ENCODE results near the gene AZIN2.

GRCh38 chr1:33050221-33051076 is 30.5 kb upstream of the AZIN2 start:
- TF ChIP-seq CTCF (IDR thresholded peaks at IDR 0.05; ENCODE audit: control extremely low read depth in 1 of 3, insufficient read depth in 1 of 3, low read depth in 1 of 3, low read length in 3 of 3) (peak; percentile 3 to 32 (median 20); a peak in 3 of 4 replicates), POLR2A (IDR thresholded peaks at IDR 0.05; ENCODE audit: control extremely low read depth in 1 of 2, low read depth in 2 of 2, low read length in 2 of 2) (no peak), GABPA (IDR thresholded peaks at IDR 0.05; ENCODE audit: borderline replicate concordance, insufficient read depth, low read length) (no peak), MAX (IDR thresholded peaks at IDR 0.05) (no peak), SP1 (IDR thresholded peaks at IDR 0.05; ENCODE audit: low read depth, low read length) (no peak), POLR2AphosphoS5 (IDR thresholded peaks at IDR 0.05; ENCODE audit: low read depth, low read length) (no peak), SAP30 (IDR thresholded peaks at IDR 0.05; ENCODE audit: insufficient read depth, insufficient replicate concordance, low read length) (no peak), TEAD4 (IDR thresholded peaks at IDR 0.05; ENCODE audit: low read depth, low read length) (no peak), JUND (IDR thresholded peaks at IDR 0.05; ENCODE audit: low read length) (no peak), YY1 (IDR thresholded peaks at IDR 0.05; ENCODE audit: low read depth, low read length) (no peak), CBX8 (IDR thresholded peaks at IDR 0.05; ENCODE audit: borderline replicate concordance, low read depth, low read length) (no peak), EZH2 (IDR thresholded peaks at IDR 0.05; ENCODE audit: low read depth, low read length, severe bottlenecking) (no peak)

Measured in H1 (cell line).